GM13977 (cell line): ENCODE results near the gene MMP12.
"Not testable (repeated sequence)": the region's sequence is repeated elsewhere in the genome, so short reads cannot be mapped to it uniquely, and the experiment has no call there.

Experiments used
- DNase-seq: peaks from one replicate; pipeline ENCODE4 v3.0.0; 2012; ENCODE audit warnings: low spot score
- CTCF ChIP-seq: IDR thresholded peaks from 2 replicates; pipeline ENCODE4 v1.5.1; 2012; ENCODE audit warnings: mild to moderate bottlenecking, control low read depth; ENCODE audit not compliant: insufficient read depth; ENCODE audit errors: extremely low read depth, missing control alignments
- in situ Hi-C: fragments of 300-500 bp; cut with MboI; formaldehyde crosslinking; loops from one replicate; pipeline ENCODE4 v1.12.0; 2022; ENCODE audit warnings: low sequenced_read_pairs, low pct_unique_long_range_greater_than_20kb, mixed read lengths, inconsistent platforms; ENCODE audit not compliant: unreplicated experiment

MMP12 gene

GRCh38 chr11:102911758-102912481 is 37.1 kb upstream of the MMP12 start:
- no peak for TF ChIP-seq CTCF
- DNase-seq = no peak
- in situ Hi-C loops = no loop called here

GRCh38 chr11:102905848-102906247 is 31.1 kb upstream of the MMP12 start:
- in situ Hi-C loops, DNase-seq: not testable (repeated sequence)

- DNase-seq, in situ Hi-C loops: not testable (repeated sequence)
These were observed 29.1 kb upstream of the MMP12 start for GRCh38 chr11:102903895-102904294.

GRCh38 chr11:102900346-102900745 is 25.6 kb upstream of the MMP12 start:
- no peak for TF ChIP-seq CTCF
- no peak for DNase-seq
- in situ Hi-C loops = no loop called here

GRCh38 chr11:102891736-102892135 is 17.0 kb upstream of the MMP12 start:
- no peak for DNase-seq
- in situ Hi-C loops = no loop called here
- TF ChIP-seq CTCF = no peak

GRCh38 chr11:102886999-102887398 is 12.2 kb upstream of the MMP12 start:
- in situ Hi-C loops = no loop called here
- no peak for DNase-seq
- no peak for TF ChIP-seq CTCF

- no peak for DNase-seq
- no peak for TF ChIP-seq CTCF
- in situ Hi-C loops = no loop called here
These were observed 8.4 kb upstream of the MMP12 start for GRCh38 chr11:102883141-102883540.
